Stimulated activated CD4-positive, alpha-beta T cell treated with anti-CD3 and anti-CD28 coated beads, Interleukin-12 subunit alpha, Interleukin-12 subunit beta, amount 100 ng/mL, for 4 hours (primary cell): ENCODE results near the gene ALG14.
"Not testable (repeated sequence)": the region's sequence is repeated elsewhere in the genome, so short reads cannot be mapped to it uniquely, and the experiment has no call there.

Experiments used
- DNase-seq: peaks from one replicate; pipeline ENCODE4 v3.0.0-alpha.2; 2020

The ALG14 gene

DNA sequence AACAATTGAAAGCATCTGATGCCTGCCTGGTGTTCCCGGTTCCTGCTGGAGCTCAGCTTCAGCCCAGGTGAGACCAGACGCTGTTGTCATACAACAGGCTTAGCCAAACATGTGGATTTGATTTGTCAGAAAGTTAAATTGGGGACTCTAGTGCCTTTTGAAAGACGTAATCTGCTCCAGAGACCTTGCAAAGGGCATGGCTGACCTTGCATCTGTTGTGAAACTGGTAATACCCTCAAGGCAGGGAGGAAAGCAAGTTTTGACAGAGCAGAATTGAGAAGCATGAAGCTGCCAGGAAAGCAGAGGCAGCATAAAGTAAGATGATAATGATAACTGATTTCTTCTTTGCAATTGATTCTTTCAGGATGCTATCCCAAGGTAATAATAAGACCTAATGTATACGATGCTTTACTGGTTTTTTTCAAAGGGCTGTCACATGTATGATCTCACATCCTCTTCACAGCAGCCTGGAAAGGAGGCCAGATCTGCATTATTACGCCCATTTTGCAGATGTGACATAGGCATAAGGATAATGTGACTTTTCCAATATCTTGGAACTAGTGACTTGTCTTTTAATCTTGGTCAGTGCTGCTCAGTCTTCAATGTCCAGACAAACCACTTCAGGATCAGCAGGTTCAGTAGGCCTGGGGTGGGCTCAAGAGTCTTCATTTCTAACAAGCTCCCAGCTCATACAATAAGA lies 121.1 kb downstream of the ALG14 start:
- no peak for DNase-seq

GRCh38 chr1:94951046-94951445 lies 121.7 kb downstream of the ALG14 start:
- DNase-seq = no peak

DNA sequence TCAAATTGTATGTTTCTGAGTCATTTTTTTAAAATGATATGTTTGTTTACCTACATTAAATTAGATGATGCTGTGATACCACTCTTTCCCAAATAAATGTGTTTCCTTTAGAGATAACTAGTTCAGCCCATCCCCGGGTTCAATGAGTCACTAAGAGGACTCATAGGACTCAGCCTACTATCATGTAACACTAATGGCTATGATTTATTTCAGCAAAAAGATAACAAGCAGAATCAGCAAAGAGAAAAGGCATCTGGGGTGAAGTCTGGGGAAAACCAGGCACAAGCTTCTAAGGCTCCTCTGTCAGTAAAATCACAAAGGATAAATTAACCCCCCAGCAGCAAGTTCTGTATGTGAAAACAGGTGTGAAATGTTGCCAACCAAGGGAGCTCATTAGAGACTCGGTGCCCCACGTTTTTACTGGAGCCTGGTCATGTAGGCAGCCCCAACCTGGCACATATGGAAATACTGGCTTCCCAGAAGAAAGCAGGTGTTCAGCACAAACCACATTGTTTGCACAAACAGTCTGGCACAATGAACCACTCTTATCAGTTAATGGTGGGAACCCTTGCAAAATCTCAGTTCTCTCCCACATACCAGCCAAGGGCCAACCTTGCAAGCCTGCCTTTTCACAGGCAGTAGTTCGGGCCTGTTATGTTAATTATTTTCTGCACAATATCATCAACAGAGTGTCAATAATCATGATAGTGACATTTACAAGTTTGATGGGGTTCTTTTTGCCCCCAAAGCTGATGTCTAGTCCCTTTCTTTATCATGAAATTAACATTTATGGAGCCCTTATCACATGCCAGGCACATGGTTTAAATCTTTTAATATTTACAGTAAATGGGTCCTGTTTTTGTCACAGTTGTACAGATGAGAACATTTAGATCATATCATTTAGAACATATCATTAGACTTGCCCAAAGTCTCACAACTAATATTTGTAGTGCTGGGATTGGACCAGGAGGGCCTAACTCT lies 122.8 kb downstream of the ALG14 start:
- no peak for DNase-seq

DNA sequence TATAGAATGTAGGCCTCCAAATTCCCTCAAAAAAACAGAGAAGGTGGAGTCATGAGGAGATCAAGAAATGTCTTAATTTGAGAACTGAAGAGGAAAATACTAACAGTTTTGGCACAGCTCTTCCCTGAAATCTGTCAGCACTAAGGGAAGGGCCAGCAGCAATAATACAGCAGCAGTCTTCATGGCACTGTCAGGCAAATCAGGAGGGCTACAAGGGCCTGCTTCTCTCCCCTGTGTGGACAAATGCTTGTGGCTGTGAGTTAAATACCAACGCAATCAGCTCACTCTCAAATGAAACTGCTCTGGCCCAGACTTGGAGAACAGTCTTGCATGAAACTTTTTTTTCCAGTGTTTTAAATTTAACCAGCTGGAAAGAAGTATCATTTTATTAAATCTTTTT lies 125.3 kb downstream of the ALG14 start:
- DNase-seq = no peak

- no peak for DNase-seq
Observed at GRCh38 chr1:94946886-94947285, 125.9 kb downstream of the ALG14 start.

GRCh38 chr1:94942171-94943128 lies 130.3 kb downstream of the ALG14 start:
- no peak for DNase-seq

- not testable (repeated sequence) for DNase-seq
Observed at GRCh38 chr1:94941480-94941879, 131.3 kb downstream of the ALG14 start.

DNA sequence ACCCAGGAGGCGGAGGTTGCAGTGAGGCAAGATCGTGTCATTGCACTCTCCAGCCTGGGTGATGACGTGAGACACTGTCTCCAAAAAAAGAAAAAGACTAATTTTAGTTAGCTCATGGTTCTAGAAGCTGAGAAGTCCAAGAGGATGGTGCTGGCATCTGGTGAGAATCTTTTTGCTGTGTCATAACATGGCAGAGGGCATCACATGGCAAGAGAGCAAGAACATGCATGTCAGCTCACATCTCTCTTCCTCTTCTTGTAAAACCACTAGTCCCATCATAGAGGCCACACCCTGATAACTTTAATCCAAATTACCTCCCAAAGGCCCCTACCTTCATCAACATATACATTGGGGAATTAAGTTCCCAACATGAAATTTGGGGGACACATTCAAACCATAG lies 132.0 kb downstream of the ALG14 start:
- no peak for DNase-seq

- no peak for DNase-seq
Observed at GRCh38 chr1:94937820-94938219, 134.9 kb downstream of the ALG14 start.

DNA sequence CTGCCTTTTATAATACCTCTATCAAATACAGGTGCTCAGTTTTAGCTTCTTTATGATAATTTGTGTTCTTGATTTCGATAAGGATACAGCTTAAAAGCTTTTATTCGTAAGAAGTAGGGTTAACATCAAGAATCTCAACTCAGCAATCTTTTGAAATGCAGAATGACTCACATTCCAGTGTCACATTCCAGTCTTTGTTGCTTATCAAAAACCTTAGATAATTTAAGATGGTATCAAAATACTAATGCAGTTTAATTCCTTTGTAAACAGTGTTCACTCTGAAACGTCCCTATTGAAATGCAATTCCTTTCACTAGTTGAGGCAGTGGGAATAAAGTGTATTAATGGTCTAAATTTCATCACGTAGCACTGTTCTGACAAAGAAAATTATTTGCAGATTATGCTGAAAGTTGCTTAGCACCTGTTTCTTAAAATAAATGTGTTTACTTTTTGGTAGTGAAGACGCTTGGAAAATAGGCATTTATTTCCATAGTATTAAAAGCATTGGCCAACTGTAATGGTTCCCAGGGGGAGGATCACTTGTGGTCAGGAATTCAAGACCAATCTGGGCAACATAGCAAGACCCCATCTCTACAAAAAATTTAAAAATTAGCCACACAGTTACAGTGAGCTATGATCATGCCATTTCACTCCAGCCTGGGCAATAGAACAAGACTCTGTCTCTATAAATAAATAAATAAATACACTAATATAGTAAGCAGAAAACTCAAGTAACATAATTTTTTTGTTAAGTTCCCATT lies 135.7 kb downstream of the ALG14 start:
- DNase-seq = no peak

DNA sequence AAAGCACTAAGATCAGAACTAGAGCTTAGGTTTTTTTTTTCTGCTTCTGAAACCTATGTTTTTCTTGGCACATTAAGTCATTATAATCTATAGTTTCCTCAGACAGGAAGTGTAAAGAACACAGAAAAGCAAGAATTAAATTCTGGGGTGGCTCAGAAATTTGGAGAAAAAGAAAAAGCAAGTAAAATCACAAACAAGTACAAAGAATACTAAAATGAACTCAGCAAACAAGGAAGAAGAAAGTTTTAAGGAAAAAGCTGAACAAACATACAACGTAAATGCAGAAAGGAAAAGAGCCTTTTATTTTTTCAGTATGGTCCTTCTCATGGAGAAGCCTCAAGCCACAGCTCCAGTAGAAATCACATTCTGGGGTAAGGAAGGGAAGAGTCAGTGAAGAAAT lies 137.3 kb downstream of the ALG14 start:
- no peak for DNase-seq

- no peak for DNase-seq
Observed at GRCh38 chr1:94935034-94935433, 137.7 kb downstream of the ALG14 start.

GRCh38 chr1:94934551-94934950 lies 138.2 kb downstream of the ALG14 start:
- DNase-seq = no peak

GRCh38 chr1:94931254-94931841 lies 141.4 kb downstream of the ALG14 start:
- DNase-seq = no peak

DNA sequence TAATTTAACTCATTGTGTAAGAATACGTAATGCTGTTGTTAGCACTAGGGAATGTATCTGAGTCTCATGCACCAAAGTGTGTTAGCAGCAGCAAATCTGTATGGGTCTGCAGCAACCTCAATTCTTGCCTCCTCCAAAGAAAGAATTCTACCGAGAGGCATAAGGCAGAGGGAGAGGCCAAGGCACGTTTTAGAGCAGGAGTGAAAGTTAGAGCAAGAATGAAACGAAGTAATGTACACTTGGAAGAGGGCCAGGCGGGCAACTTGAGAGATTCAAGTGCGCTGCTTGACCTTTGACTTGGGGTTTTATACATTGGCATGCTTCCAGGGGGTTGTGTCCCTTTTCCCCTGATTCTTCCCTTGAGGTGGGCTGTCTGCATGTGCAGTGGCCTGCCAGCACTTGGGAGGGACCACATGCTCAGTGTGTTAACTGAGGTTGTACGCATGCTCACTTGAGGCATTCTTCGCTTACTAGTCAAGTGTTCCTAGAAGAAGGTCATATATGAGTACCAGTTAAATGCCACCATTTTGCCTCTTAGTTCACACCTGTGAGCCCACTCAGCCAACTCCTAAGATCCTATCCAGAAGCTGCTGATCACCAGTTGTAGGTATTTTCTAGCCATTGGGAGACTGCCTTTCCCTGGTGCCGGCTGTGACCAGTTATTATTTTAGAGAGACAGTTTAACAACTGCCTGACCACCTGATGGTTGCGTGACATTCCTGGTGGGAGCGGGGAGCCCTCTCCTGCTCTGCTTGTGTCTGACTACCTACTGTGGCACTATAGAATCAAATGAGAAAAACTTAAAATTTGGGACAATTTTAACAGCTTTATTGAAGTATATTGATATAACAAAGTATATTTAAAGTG lies 143.2 kb downstream of the ALG14 start:
- no peak for DNase-seq

DNA sequence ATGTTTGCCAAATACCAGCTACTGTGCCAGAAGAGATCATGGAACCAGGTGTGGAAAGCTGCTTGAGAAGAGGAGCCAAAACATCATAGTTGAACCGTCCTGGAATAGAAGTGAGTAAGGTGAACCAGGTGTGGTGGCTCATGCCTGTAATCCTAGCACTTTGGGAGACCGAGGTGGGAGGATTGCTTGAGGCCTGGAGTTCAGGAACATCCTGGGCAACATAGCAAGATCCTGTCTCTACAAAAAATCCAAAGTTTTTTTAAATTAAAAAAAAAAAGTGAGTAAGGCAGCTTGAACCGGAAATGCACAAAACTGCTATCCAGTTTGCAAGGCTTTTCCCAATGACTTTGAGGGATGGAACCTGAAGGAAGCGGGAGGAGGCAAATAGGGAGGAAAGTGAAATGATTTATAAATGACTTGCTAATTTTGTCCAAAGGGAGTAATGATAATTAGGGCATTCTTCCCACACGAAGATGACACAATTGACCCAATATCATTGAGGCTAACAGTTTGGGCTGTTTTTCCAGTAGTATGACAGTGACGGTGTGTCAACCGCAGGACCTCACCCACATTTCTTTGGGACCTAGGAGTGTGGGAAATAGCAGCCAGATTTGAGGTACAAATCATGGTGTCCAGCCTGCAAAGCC lies 144.3 kb downstream of the ALG14 start:
- DNase-seq = no peak

GRCh38 chr1:94927405-94928175 lies 145.2 kb downstream of the ALG14 start:
- no peak for DNase-seq

- peak; percentile 70 for DNase-seq
Observed at GRCh38 chr1:94926915-94927404, 145.8 kb downstream of the ALG14 start, which contains the start of gene CNN3. CNN3 (minus strand) TSS chr1:94927110; CDS start chr1:94926894, 216 bp downstream.
